GM21367 (cell line): ENCODE results near the gene ALPK3.

Source experiments
- ATAC-seq: cut with Tn5 transposase; IDR thresholded peaks from one replicate; pipeline ENCODE4 v1.9.1; 2021; ENCODE audit not compliant: unreplicated experiment

Gene ALPK3

GRCh38 chr15:84798436-84798946 is 18.7 kb upstream of the ALPK3 start:
- no peak for ATAC-seq

- ATAC-seq, result no peak
Observed at GRCh38 chr15:84799511-84800187, 17.5 kb upstream of the ALPK3 start.

GRCh38 chr15:84800365-84800806 is 16.8 kb upstream of the ALPK3 start:
- ATAC-seq, result no peak

GRCh38 chr15:84804005-84804900 is 12.9 kb upstream of the ALPK3 start:
- ATAC-seq, result no peak

GRCh38 chr15:84805221-84805620 is 11.9 kb upstream of the ALPK3 start:
- no peak for ATAC-seq

GRCh38 chr15:84807228-84807627 is 9.9 kb upstream of the ALPK3 start:
- no peak for ATAC-seq

- no peak for ATAC-seq
Observed at GRCh38 chr15:84810073-84810840, 6.9 kb upstream of the ALPK3 start.

- no peak for ATAC-seq
Observed at GRCh38 chr15:84811151-84811550, 6.0 kb upstream of the ALPK3 start.

- ATAC-seq, result no peak
Observed at GRCh38 chr15:84811828-84812227, 5.3 kb upstream of the ALPK3 start.

- ATAC-seq, result no peak
Observed at GRCh38 chr15:84812842-84813241, 4.3 kb upstream of the ALPK3 start.

- ATAC-seq, result no peak
Observed at GRCh38 chr15:84813435-84813834, 3.7 kb upstream of the ALPK3 start.

GRCh38 chr15:84813931-84814330 is 3.2 kb upstream of the ALPK3 start:
- ATAC-seq, result no peak

GRCh38 chr15:84814916-84815315 is 2.2 kb upstream of the ALPK3 start:
- no peak for ATAC-seq

- ATAC-seq, result no peak
Observed at GRCh38 chr15:84817466-84818081, 418 bp downstream of the ALPK3 start.

GRCh38 chr15:84818261-84819131 is 1.3 kb downstream of the ALPK3 start:
- no peak for ATAC-seq

GRCh38 chr15:84819291-84819768 is 2.2 kb downstream of the ALPK3 start:
- no peak for ATAC-seq

- no peak for ATAC-seq
Observed at GRCh38 chr15:84819791-84820190, 2.6 kb downstream of the ALPK3 start.

GRCh38 chr15:84821501-84822021 is 4.4 kb downstream of the ALPK3 start:
- no peak for ATAC-seq

- ATAC-seq, result no peak
Observed at GRCh38 chr15:84822653-84823281, 5.6 kb downstream of the ALPK3 start.
